OCI-LY1 (cell line): ENCODE measurements around the gene CAMKK1.

Source experiments
- CTCF ChIP-seq: fragments of 200-600 bp; sonication (generic), shearing (Covaris generic); IDR thresholded peaks from 2 replicates; pipeline ENCODE4 v1.5.1; 2017; ENCODE audit warnings: mild to moderate bottlenecking, antibody characterized with exemption, low read length, moderate library complexity, mixed read lengths
- EZH2 ChIP-seq: fragments of 200-600 bp; sonication (generic), shearing (Covaris generic); IDR thresholded peaks from 2 replicates; pipeline ENCODE4 v1.8.0; 2017; ENCODE audit warnings: borderline replicate concordance, mixed run types, mild to moderate bottlenecking, antibody characterized with exemption, low read length, moderate library complexity, mixed read lengths

- no peak for TF ChIP-seq EZH2
- TF ChIP-seq CTCF, result no peak
Measured at GRCh38 chr17:3812771-3813170, 80.1 kb downstream of the CAMKK1 start.
